ENCODE results near the gene MYH6. TPM values are rescaled to one million over a fixed set of nuclear protein-coding genes. Genes with fewer than 3 reads are reported as not detected.

Gene MYH6
- total and polyA plus RNA-seq, 2 experiments from 2014 or later, result 2,795 to 8,484 TPM

- H3K9me3 ChIP-seq (ENCODE audit: low read depth), result no peaks in the 10 kb centered on the region
- H3K27ac ChIP-seq, result peak overlapping the region; percentile 30
- no peak for TF ChIP-seq CTCF (IDR thresholded peaks at IDR 0.05; ENCODE audit: low read depth, low read length)
- DNase-seq (ENCODE audit: low read depth in 1 of 2, low spot score in 1 of 2), result no peak
- H3K36me3 ChIP-seq, result no peaks in the 10 kb centered on the region
- no peaks in the 10 kb centered on the region for H3K27me3 ChIP-seq
- H3K4me1 ChIP-seq (ENCODE audit: low read depth), result peaks cover 28% of the 10 kb centered on the region
- H3K4me3 ChIP-seq, result no peak overlapping the region
These were observed 8.0 kb upstream of the MYH6 start for GRCh38 chr14:23415821-23416778.

DNA sequence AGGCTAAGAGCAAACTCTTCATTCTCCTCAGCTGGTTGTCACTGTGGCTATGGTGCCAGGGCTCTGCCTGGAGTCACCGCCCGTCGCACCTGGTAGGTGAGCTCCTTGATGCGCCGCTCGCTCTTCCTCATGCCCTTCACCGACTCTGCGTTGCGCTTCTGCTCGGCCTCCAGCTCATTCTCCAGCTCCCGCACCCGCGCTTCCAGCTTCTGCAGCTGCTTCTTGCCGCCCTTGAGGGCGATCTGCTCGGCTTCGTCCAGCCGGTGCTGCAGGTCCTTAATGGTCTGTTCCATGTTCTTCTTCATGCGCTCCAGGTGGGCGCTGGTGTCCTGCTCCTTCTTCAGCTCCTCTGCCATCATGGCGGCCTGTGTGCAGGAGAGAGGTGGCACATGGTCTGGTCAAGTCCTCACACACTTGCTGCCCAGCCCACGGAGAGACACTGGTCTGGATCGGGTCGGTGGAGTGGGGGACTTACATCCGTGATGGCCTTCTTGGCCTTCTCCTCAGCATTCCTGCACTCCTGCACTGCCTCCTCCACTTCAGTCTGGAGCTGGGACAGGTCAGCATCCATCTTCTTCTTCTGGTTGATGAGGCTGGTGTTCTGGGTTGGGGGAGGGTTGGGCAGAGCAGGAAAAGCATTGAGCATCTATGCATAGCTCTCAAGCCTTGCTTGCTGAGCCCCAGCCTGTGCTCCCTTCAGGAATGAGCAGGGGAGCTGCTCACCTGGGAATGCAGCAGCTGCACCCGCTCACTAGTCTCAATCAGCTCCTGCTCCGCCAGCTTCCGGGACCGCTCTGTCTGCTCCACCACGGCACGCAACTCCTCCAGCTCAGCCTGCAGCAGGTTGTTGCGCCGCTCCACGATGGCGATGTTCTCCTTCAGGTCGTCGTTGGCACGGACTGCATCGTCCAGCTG lies 7.1 kb upstream of the MYH6 start:
- peak overlapping the region; percentile 22 for H3K27ac ChIP-seq
- DNase-seq (ENCODE audit: low read depth in 1 of 2, low spot score in 1 of 2), result no peak
- TF ChIP-seq CTCF (IDR thresholded peaks at IDR 0.05; ENCODE audit: low read depth, low read length), result no peak
- no peaks in the 10 kb centered on the region for H3K9me3 ChIP-seq (ENCODE audit: low read depth)
- no peaks in the 10 kb centered on the region for H3K27me3 ChIP-seq
- no peak overlapping the region for H3K4me3 ChIP-seq
- peaks cover 37% of the 10 kb centered on the region for H3K4me1 ChIP-seq (ENCODE audit: low read depth)
- H3K36me3 ChIP-seq, result no peaks in the 10 kb centered on the region

GRCh38 chr14:23414254-23414653 lies 6.2 kb upstream of the MYH6 start:
- no peak for DNase-seq (ENCODE audit: low read depth in 1 of 2, low spot score in 1 of 2)
- Histone ChIP-seq H3K36me3 (no peaks in the 10 kb centered on the region), H3K27ac (peak overlapping the region; percentile 22), H3K4me1 (ENCODE audit: low read depth) (peaks cover 46% of the 10 kb centered on the region), H3K4me3 (no peak overlapping the region), H3K9me3 (ENCODE audit: low read depth) (no peaks in the 10 kb centered on the region), H3K27me3 (no peaks in the 10 kb centered on the region)
- no peak for TF ChIP-seq CTCF (IDR thresholded peaks at IDR 0.05; ENCODE audit: low read depth, low read length)

- Histone ChIP-seq H3K4me3 (no peak overlapping the region), H3K27ac (no peak overlapping the region)
These were observed 5.6 kb upstream of the MYH6 start for GRCh38 chr14:23413681-23414080.

More at GRCh38 chr14:23413681-23414080, 5.6 kb upstream of the MYH6 start:
- DNase-seq (ENCODE audit: low read depth in 1 of 2, low spot score in 1 of 2), result no peak
- H3K4me1 ChIP-seq (ENCODE audit: low read depth), result peaks cover 52% of the 10 kb centered on the region
- H3K9me3 ChIP-seq (ENCODE audit: low read depth), result no peaks in the 10 kb centered on the region
- TF ChIP-seq CTCF (IDR thresholded peaks at IDR 0.05; ENCODE audit: low read depth, low read length), result no peak
- no peaks in the 10 kb centered on the region for H3K36me3 ChIP-seq
- no peaks in the 10 kb centered on the region for H3K27me3 ChIP-seq

Data from cardiac muscle cell (in vitro differentiated cells and primary cell).